HG03520 (cell line): ENCODE measurements around the gene UCMA.

Experiments
- ATAC-seq: cut with Tn5 transposase; IDR thresholded peaks from one replicate; pipeline ENCODE4 v1.9.1; 2021; ENCODE audit warnings: mild to moderate bottlenecking, moderate library complexity; ENCODE audit not compliant: unreplicated experiment

Gene UCMA

DNA sequence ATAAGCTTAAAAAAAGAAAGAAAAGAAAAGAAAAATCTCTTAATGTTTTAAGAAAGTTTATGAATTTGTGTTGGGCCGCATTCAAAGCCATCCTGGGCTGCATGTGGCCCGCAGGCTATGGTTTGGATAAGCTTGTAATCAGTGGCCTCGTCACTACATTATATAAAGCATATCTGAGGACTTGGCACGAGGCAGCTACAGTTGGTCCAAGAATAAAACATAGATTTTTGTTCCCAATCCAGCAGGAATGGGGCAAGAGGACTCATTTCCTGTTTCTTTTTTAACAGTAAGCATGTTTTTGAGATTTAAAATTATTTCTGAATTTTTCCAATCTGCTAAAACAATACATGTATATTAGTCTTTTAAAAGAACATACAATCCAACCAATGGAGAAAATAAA, 44.2 kb downstream of the UCMA start:
- no peak for ATAC-seq

DNA sequence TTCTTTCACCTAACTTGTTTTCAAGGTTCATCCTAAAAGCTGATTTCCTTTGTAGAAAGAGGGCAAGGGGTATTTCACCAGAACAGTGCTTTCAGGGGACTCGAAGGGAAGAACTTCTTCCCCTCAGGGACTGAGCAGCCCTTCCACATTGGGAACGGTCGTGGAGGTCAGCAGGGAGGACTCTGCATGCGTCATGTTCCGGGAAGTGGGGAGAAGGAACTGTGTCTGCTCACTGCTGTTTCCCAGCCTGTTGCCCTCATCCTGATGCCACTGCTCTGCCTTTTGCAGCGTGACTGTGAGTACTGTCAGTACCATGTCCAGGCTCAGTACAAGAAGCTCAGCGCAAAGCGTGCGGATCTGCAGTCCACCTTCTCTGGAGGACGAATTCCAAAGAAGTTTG, 45.6 kb downstream of the UCMA start:
- no peak for ATAC-seq

DNA sequence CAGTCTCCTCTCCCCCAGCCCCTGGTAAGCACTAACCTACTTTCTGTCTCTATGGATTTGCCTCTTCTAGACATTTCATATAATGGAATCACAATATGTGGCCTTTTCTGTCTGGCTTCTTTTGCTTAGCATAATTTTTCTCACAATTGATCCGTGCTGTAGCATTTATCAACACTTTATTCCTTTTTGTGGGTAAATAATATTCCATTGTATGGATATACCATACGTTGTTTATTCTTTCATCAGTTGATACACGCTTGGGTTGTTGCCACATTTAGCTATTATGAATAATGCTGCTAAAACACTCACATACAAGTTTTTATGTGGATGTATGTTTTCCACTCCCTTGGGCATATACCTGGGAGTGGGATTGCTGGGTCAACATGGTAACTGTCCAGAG, 47.0 kb downstream of the UCMA start:
- no peak for ATAC-seq

DNA sequence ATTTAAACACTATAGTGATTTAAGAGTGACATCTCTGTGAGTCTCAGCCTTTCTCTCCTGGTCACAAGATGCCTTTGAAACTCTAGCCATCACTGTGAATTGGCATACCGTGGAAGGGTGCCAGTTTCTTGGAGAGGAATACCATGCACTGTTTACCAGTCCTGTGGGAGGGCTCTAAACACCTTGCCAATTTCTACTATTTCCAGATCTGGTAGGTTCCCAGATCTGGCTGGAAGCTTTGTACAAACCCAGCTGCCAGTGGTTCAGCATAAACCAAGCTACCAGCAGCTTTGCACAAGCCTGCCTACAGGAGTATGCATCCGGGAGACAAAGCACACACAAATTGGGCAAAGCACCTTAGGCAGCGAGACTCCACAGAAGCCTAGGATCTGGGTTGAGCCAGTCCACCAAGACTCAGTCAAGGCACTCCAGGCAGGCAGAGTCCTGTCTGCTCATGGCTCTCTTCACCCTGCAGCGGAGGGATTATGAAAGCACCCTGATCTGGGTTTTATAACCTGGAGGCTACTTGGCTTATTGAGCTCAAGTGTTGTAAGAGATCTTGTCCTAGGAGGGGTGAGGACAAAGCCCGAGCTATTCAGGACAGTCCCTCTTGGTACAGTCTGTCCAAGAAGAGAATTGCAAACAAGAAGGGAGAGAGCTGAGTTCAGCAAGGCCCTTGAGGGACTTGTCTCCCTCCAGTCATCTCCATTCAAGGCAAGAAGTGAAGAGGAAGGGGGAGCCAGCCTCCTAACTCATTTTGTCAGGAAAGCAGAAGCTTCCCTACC, 49.3 kb downstream of the UCMA start:
- ATAC-seq: no peak

DNA sequence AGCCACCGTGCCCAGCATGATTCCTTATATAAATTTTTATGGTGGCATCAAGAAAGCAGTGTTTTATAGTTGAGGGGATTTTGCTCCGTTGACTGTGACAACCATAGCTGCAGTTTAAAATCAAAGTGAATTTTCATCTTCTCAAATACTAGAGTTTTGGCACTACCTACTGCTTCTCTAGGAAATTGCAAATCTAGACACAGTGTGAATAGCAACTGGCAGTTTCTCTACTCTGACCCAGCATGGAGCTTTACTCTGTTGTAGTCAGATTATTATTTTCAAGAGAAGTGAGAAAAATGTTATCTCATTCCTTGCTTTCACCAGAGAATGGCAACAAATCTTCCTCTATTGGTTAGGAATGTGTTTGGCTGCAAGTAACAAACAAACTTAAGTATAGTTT, 49.9 kb downstream of the UCMA start:
- ATAC-seq: no peak

DNA sequence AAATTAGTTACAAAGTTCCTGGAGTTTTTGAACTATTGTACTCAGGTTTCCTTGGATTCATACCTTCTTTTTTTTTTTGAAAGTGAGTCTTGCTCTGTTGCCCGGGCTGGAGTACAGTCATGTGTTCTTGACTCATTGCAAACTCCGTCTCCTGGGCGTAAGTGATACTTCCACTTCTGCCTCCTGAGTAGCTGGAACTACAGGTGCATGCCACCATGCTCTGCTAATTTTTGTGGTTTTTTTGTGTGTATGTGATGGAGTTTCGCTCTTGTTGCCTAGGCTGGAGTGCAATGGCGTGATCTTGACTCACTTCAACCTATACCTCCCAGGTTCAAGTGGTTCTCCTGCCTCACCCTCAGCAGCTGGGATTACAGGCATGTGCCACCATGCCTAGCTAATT, 50.5 kb downstream of the UCMA start:
- no peak for ATAC-seq

DNA sequence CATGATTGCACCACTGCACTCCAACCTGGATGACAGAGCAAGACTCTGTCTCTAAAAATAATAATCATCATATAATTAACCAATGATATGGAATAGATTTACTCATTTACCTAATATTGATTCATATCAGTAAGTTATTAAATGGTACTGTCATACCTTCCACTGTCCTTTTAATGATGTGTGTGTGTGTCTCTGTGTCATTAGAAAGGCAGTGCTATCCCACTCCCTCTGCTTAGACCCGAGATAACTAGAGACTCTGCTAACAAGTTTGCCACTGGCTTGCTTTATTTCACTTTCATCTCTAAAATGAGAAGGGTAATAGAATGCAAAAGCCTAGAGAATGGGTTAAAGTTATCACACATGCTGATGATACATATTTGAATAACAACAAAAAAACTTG, 51.8 kb downstream of the UCMA start:
- no peak for ATAC-seq

DNA sequence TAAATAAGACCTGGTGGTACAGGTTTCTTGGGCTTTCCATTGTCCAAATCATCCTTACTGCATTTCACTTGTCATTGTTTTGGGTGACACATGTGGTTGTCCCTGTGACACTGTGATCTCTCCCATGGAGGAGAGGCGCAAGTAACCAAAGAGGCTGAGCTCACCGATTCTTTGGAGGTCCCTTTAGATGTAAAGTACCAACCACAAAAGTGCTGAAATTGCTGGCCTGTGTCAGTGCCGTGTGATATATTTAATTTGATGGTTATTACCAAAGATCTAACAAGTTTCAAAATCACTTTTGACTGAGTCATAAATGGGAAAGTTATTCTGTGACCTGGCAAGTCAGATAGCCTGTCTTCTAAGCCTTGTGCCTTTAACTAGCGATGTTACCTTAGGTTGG, 53.4 kb downstream of the UCMA start:
- no peak for ATAC-seq

DNA sequence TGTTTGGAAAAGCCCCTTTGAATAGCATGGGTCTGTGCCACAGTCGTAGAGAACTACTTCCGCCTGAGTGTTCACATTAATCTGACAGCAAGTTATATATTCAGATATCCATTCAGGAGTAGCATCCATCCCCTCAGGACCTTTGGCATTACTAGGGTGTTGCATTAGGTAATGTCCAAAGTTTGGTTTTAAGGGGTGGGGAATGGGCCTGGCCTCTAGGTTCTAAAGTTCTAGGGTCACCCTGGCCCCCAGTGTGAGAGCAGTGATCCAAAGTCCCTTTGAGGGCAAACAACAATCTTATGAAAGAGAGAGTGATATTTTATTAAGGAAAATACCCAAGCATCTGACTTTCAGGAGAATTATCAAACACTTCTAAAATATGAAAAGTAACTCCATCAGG, 60.6 kb downstream of the UCMA start:
- ATAC-seq: no peak
